TTC549 (cell line): ENCODE data around the gene FUT7.
"Not testable (repeated sequence)": the region's sequence is repeated elsewhere in the genome, so short reads cannot be mapped to it uniquely, and the experiment has no call there.

ENCODE experiments used
- FAIRE-seq: peaks from 2 replicates; lab custom pipeline; 2012; peaks lifted over from hg19 to GRCh38; lab: Jason Lieb, UNC

FUT7 gene

GRCh38 chr9:137066096-137066861, 34.4 kb upstream of the FUT7 start:
- FAIRE-seq = no peak

GRCh38 chr9:137065336-137065967, 33.6 kb upstream of the FUT7 start:
- FAIRE-seq = no peak

- no peak for FAIRE-seq
Observed at GRCh38 chr9:137064880-137065164, 32.9 kb upstream of the FUT7 start.

GRCh38 chr9:137064027-137064879, 32.4 kb upstream of the FUT7 start:
- FAIRE-seq = no peak

- FAIRE-seq = no peak
Observed at GRCh38 chr9:137063311-137064026, 31.6 kb upstream of the FUT7 start.

GRCh38 chr9:137062798-137063197, 30.9 kb upstream of the FUT7 start:
- not testable (repeated sequence) for FAIRE-seq

GRCh38 chr9:137062384-137062783, 30.5 kb upstream of the FUT7 start:
- no peak for FAIRE-seq

- FAIRE-seq = no peak
Observed at GRCh38 chr9:137058521-137059234, 26.8 kb upstream of the FUT7 start.

- no peak for FAIRE-seq
Observed at GRCh38 chr9:137057545-137057944, 25.7 kb upstream of the FUT7 start.

GRCh38 chr9:137056739-137057415, 25.0 kb upstream of the FUT7 start:
- FAIRE-seq = no peak

GRCh38 chr9:137055385-137056364, 23.8 kb upstream of the FUT7 start:
- no peak for FAIRE-seq

GRCh38 chr9:137054932-137055384, 23.1 kb upstream of the FUT7 start:
- no peak for FAIRE-seq

GRCh38 chr9:137053944-137054931, 22.4 kb upstream of the FUT7 start, which contains the start of gene ENTPD2:
Gene ENTPD2 (minus strand): TSS chr9:137054061. CDS start chr9:137053997, 64 bp downstream.
- no peak for FAIRE-seq

GRCh38 chr9:137052998-137053943, 21.4 kb upstream of the FUT7 start:
- no peak for FAIRE-seq

- FAIRE-seq = no peak
Observed at GRCh38 chr9:137052293-137052692, 20.4 kb upstream of the FUT7 start.

- FAIRE-seq = no peak
Observed at GRCh38 chr9:137051145-137051724, 19.3 kb upstream of the FUT7 start.

GRCh38 chr9:137050570-137050969, 18.7 kb upstream of the FUT7 start:
- no peak for FAIRE-seq
